T-cell (primary cell): Measurements from ENCODE around the gene WIPF1. TPM values are rescaled to one million over a fixed set of nuclear protein-coding genes. Genes with fewer than 3 reads are reported as not detected.

Experiments
- ATAC-seq, 4 experiments: fragments of 200-7000 bp in 3 of 4; fragments of 150-1000 bp in 1 of 4; cut with Tn5 transposase; replicated peaks in 1 of 4; 1 replicate in 3 of 4; 2 replicates in 1 of 4; pipeline ENCODE4 v1.10.0; 2021; ENCODE audit warnings: moderate library complexity in 3 of 4, mild to moderate bottlenecking in 2 of 4, moderate number of reproducible peaks in 1 of 4
- CTCF ChIA-PET, 2 donors: fragments of 300-600 bp; sonication (Branson Sonifier 250); formaldehyde crosslinking; loops; one replicate each; lab custom pipeline; 2022; ENCODE audit warnings: antibody characterized with exemption in 2 of 2; lab: Charles Lee
- POLR2A ChIA-PET, 2 donors: fragments of 300-600 bp; sonication (Branson Sonifier 250); formaldehyde crosslinking; loops; one replicate each; lab custom pipeline; 2022; ENCODE audit warnings: antibody characterized with exemption in 2 of 2; lab: Charles Lee
- DNase-seq, 35 experiments: peaks; one replicate each; pipeline versions ENCODE4 v3.0.0 to v3.0.0-alpha.2; 2013 to 2023
- H3K27ac ChIP-seq: one replicate; pipeline ENCODE4 v1.5.1; 2013; ENCODE audit warnings: low read length
- H3K27me3 ChIP-seq, 2 experiments: replicated peaks in 1 of 2; 1 replicate in 1 of 2; 2 replicates in 1 of 2; pipeline versions ENCODE4 v1.6.1 to v1.7.0; 2013; ENCODE audit warnings: low read length in 1 of 2, mixed read lengths in 1 of 2; ENCODE audit not compliant: control insufficient read depth in 2 of 2, insufficient read depth in 2 of 2; ENCODE audit errors: extremely low read depth in 1 of 2
- H3K36me3 ChIP-seq, 2 donors: 1 replicate in 1 of 2; 2 replicates in 1 of 2; pipeline versions ENCODE4 v1.6.1 to v1.7.0; 2013; ENCODE audit warnings: low read length in 1 of 2; ENCODE audit not compliant: control insufficient read depth in 2 of 2, insufficient read depth in 1 of 2; ENCODE audit errors: extremely low read depth in 1 of 2
- H3K4me1 ChIP-seq, 2 experiments: 1 replicate in 1 of 2; 2 replicates in 1 of 2; pipeline versions ENCODE4 v1.6.1 to v1.7.0; 2013; ENCODE audit warnings: low read length in 2 of 2, mixed read lengths in 1 of 2; ENCODE audit not compliant: insufficient read depth in 2 of 2, control insufficient read depth in 1 of 2; ENCODE audit errors: extremely low read depth in 1 of 2
- H3K4me3 ChIP-seq, 2 donors: 1 replicate in 1 of 2; 2 replicates in 1 of 2; pipeline versions ENCODE4 v1.5.1 to v1.7.0; 2013; ENCODE audit warnings: mild to moderate bottlenecking in 2 of 2, low read length in 1 of 2, moderate library complexity in 1 of 2; ENCODE audit not compliant: control insufficient read depth in 1 of 2; ENCODE audit errors: extremely low read depth in 1 of 2
- H3K9me3 ChIP-seq: 2 replicates; pipeline ENCODE4 v1.7.0; 2013
- H3K27ac Mint-ChIP-seq, 2 donors: one replicate each; pipeline ENCODE4 v1.8.0; 2020 to 2021; ENCODE audit warnings: mild to moderate bottlenecking in 2 of 2, mixed read lengths in 2 of 2
- H3K27me3 Mint-ChIP-seq, 2 donors: one replicate each; pipeline ENCODE4 v1.8.0; 2021 to 2022; ENCODE audit warnings: mixed read lengths in 2 of 2
- H3K36me3 Mint-ChIP-seq: one replicate; pipeline ENCODE4 v1.8.0; 2021; ENCODE audit warnings: mixed read lengths
- H3K4me1 Mint-ChIP-seq, 3 donors: one replicate each; pipeline ENCODE4 v1.8.0; 2020 to 2022; ENCODE audit warnings: mixed read lengths in 3 of 3, mild to moderate bottlenecking in 1 of 3
- H3K4me3 Mint-ChIP-seq, 3 donors: one replicate each; pipeline ENCODE4 v1.8.0; 2020 to 2022; ENCODE audit warnings: mild to moderate bottlenecking in 3 of 3, mixed read lengths in 3 of 3, moderate library complexity in 3 of 3
- H3K9me3 Mint-ChIP-seq, 3 donors: one replicate each; pipeline ENCODE4 v1.8.0; 2020 to 2022; ENCODE audit warnings: mixed read lengths in 3 of 3
- WGBS: methylation state at CpG from one replicate; pipeline ENCODE4 v1.1.5; 2013; ENCODE audit warnings: missing lambda C conversion rate; ENCODE audit not compliant: insufficient coverage; 5-methylcytosine and 5-hydroxymethylcytosine counted together
- total RNA-seq, 35 experiments: library from RNA in 6 of 35; stranded (reverse) in 6 of 35; fragments of 120-200 nt in 1 of 35; gene quantifications; one replicate each; pipeline versions ENCODE4 v1.2.1 to v1.2.4 and lab custom pipeline; 2013 to 2026

The WIPF1 gene
- total RNA-seq, 5 donors from 2014 or later (not counting 1 experiment from before 2014, with no cell fraction given), result 349 to 412 (median 372) TPM

- Mint-ChIP-seq H3K4me1 (peaks cover 40 to 68% (median 65%) of the 10 kb centered on the region in 3 donors), H3K36me3 (peaks cover 2% of the 10 kb centered on the region), H3K27ac (peak overlapping the region; percentile 80 to 99), H3K9me3 (peaks cover 0 to 4% (median 0%) of the 10 kb centered on the region in 3 donors), H3K4me3 (no peak overlapping the region), H3K27me3 (no peaks in the 10 kb centered on the region)
- Histone ChIP-seq H3K36me3 (no peaks in the 10 kb centered on the region), H3K4me3 (no peak overlapping the region), H3K27me3 (no peaks in the 10 kb centered on the region), H3K9me3 (no peaks in the 10 kb centered on the region), H3K4me1 (peaks cover 18 to 23% of the 10 kb centered on the region in 2 experiments), H3K27ac (peak overlapping the region; percentile 94)
- ChIA-PET CTCF (interaction anchor here (0.6 to 1.8 kb wide), 3 partner anchors 16 to 50 kb away, joined by 3 to 4 read pairs (median 3); partner anchors contain the start of gene WIPF1 (in 1 of the 2)), POLR2A (no interaction called here)
- ATAC-seq (no peak), DNase-seq (no peak)
- 83% methylated on average over 1 of the region's 1 CpG for WGBS
Measured at GRCh38 chr2:174636987-174637386, 39.4 kb upstream of the WIPF1 start.

GRCh38 chr2:174635776-174636404, 38.3 kb upstream of the WIPF1 start:
- Histone ChIP-seq H3K27ac (peak overlapping the region; percentile 94), H3K27me3 (no peaks in the 10 kb centered on the region), H3K36me3 (peaks cover 0 to 4% of the 10 kb centered on the region in 2 donors), H3K4me3 (no peak overlapping the region), H3K4me1 (peaks cover 22 to 33% of the 10 kb centered on the region in 2 experiments), H3K9me3 (no peaks in the 10 kb centered on the region)
- DNase-seq (no peak), ATAC-seq (no peak)
- POLR2A ChIA-PET, result interaction anchor here in 1 of 2 donors (0.6 to 1.0 kb wide), 2 partner anchors 8 to 44 kb away, joined by 3 to 11 read pairs; no protein-coding TSS in a partner anchor
- CTCF ChIA-PET, result interaction anchor here (0.7 to 3.6 kb wide), 4 partner anchors 23 to 58 kb away, joined by 3 to 14 read pairs (median 4); no protein-coding TSS in a partner anchor
- peaks cover 0 to 4% (median 0%) of the 10 kb centered on the region in 3 donors for H3K9me3 Mint-ChIP-seq
- H3K36me3 Mint-ChIP-seq, result peaks cover 12% of the 10 kb centered on the region
- H3K27ac Mint-ChIP-seq, result peak overlapping the region; percentile 93 to 99
- WGBS, result no CpG with 5 or more reads among the region's 3 CpGs
- peak overlapping the region in 2 of 3 donors; percentile 21 to 89 for H3K4me3 Mint-ChIP-seq
- H3K4me1 Mint-ChIP-seq, result peaks cover 51 to 76% (median 70%) of the 10 kb centered on the region in 3 donors
- H3K27me3 Mint-ChIP-seq, result no peaks in the 10 kb centered on the region

GRCh38 chr2:174635015-174635593, 37.5 kb upstream of the WIPF1 start:
- Histone ChIP-seq H3K27ac (peak overlapping the region; percentile 94), H3K36me3 (peaks cover 0 to 11% of the 10 kb centered on the region in 2 donors), H3K27me3 (no peaks in the 10 kb centered on the region), H3K4me1 (peaks cover 27 to 40% of the 10 kb centered on the region in 2 experiments), H3K4me3 (peak overlapping the region; percentile 66 to 81), H3K9me3 (no peaks in the 10 kb centered on the region)
- Mint-ChIP-seq H3K27me3 (no peaks in the 10 kb centered on the region), H3K4me1 (peaks cover 59 to 83% (median 75%) of the 10 kb centered on the region in 3 donors), H3K9me3 (peaks cover 0 to 4% (median 0%) of the 10 kb centered on the region in 3 donors), H3K27ac (peak overlapping the region; percentile 93 to 99), H3K4me3 (peak overlapping the region; percentile 87 to 93 (median 89)), H3K36me3 (peaks cover 18% of the 10 kb centered on the region)
- DNase-seq (peak in 8 of 35 experiments; percentile 14 to 73 (median 24)), ATAC-seq (peak in 1 of 4 experiments; percentile 13)
- ChIA-PET POLR2A (interaction anchor here (0.6 to 1.0 kb wide), 4 partner anchors 9 to 39 kb away, joined by 5 to 11 read pairs (median 8); no protein-coding TSS in a partner anchor), CTCF (interaction anchor here (0.6 to 3.6 kb wide), 9 partner anchors 37 to 1976 kb away, joined by 3 to 14 read pairs (median 5); partner anchors contain the start of gene WIPF1 (in 1 of the 2))
- WGBS, result 66% methylated on average over 3 of the region's 3 CpGs

GRCh38 chr2:174634130-174635014, 36.8 kb upstream of the WIPF1 start:
- Histone ChIP-seq H3K27ac (peak overlapping the region; percentile 94), H3K36me3 (peaks cover 3 to 17% of the 10 kb centered on the region in 2 donors), H3K4me1 (peaks cover 30 to 46% of the 10 kb centered on the region in 2 experiments), H3K9me3 (no peaks in the 10 kb centered on the region), H3K4me3 (peak overlapping the region; percentile 66 to 81), H3K27me3 (no peaks in the 10 kb centered on the region)
- peaks cover 26% of the 10 kb centered on the region for H3K36me3 Mint-ChIP-seq
- peaks cover 0 to 4% (median 0%) of the 10 kb centered on the region in 3 donors for H3K9me3 Mint-ChIP-seq
- H3K27me3 Mint-ChIP-seq, result no peaks in the 10 kb centered on the region
- ChIA-PET CTCF (interaction anchor here (0.6 to 3.6 kb wide), 10 partner anchors 37 to 1270 kb away, joined by 3 to 14 read pairs (median 5); partner anchors contain the start of gene WIPF1 (in 1 of the 2)), POLR2A (interaction anchor here (0.6 to 1.1 kb wide), 7 partner anchors 10 to 47 kb away, joined by 3 to 13 read pairs (median 7); no protein-coding TSS in a partner anchor)
- H3K4me3 Mint-ChIP-seq, result peak overlapping the region; percentile 87 to 93 (median 89)
- DNase-seq (peak in 33 of 35 experiments; percentile 12 to 75 (median 34)), ATAC-seq (peak; percentile 73 to 83 (median 77))
- H3K27ac Mint-ChIP-seq, result peak overlapping the region; percentile 93 to 99
- peaks cover 60 to 83% (median 75%) of the 10 kb centered on the region in 3 donors for H3K4me1 Mint-ChIP-seq
- WGBS, result 4% methylated on average over 3 of the region's 13 CpGs

GRCh38 chr2:174633623-174633930, 36.0 kb upstream of the WIPF1 start:
- CTCF ChIA-PET, result interaction anchor here in 1 of 2 donors (1.2 to 3.6 kb wide), 7 partner anchors 36 to 64 kb away, joined by 3 to 14 read pairs (median 5); partner anchors contain the start of gene WIPF1
- Mint-ChIP-seq H3K4me1 (peaks cover 62 to 83% (median 72%) of the 10 kb centered on the region in 3 donors), H3K36me3 (peaks cover 29% of the 10 kb centered on the region), H3K27ac (peak overlapping the region; percentile 93 to 99), H3K27me3 (no peaks in the 10 kb centered on the region), H3K4me3 (peak overlapping the region; percentile 87 to 93 (median 89)), H3K9me3 (no peaks in the 10 kb centered on the region)
- WGBS, result 0% methylated on average over 3 of the region's 8 CpGs
- Histone ChIP-seq H3K9me3 (no peaks in the 10 kb centered on the region), H3K27me3 (no peaks in the 10 kb centered on the region), H3K4me1 (peaks cover 35 to 48% of the 10 kb centered on the region in 2 experiments), H3K36me3 (peaks cover 3 to 25% of the 10 kb centered on the region in 2 donors), H3K4me3 (peak overlapping the region; percentile 66 to 81), H3K27ac (peak overlapping the region; percentile 94)
- POLR2A ChIA-PET, result interaction anchor here in 1 of 2 donors (0.5 to 1.1 kb wide), 2 partner anchors 23 to 39 kb away, joined by 3 read pairs; no protein-coding TSS in a partner anchor
- ATAC-seq (no peak), DNase-seq (no peak)
